DMS79 treated with DMSO at 0.1 percent for 48 hours (cell line): ENCODE measurements around the gene LRRK1.

ENCODE experiments used
- DNase-seq: peaks from one replicate; lab custom pipeline; 2025; lab: John Stamatoyannopoulos, UW

LRRK1 gene

GRCh38 chr15:100909989-100910955, 8.9 kb upstream of the LRRK1 start:
- DNase-seq: no peak

GRCh38 chr15:100911086-100911485, 8.1 kb upstream of the LRRK1 start:
- no peak for DNase-seq

- no peak for DNase-seq
These were observed 5.2 kb upstream of the LRRK1 start for GRCh38 chr15:100913961-100914360.

GRCh38 chr15:100914876-100915275, 4.3 kb upstream of the LRRK1 start:
- no peak for DNase-seq

- peak; percentile 52 for DNase-seq
These were observed 995 bp upstream of the LRRK1 start for GRCh38 chr15:100918034-100918689.

GRCh38 chr15:100919481-100920405, 586 bp downstream of the LRRK1 start:
- DNase-seq: no peak

- no peak for DNase-seq
These were observed 1.5 kb downstream of the LRRK1 start for GRCh38 chr15:100920516-100921135.

- no peak for DNase-seq
These were observed 3.3 kb downstream of the LRRK1 start for GRCh38 chr15:100922192-100923040.

- no peak for DNase-seq
These were observed 3.9 kb downstream of the LRRK1 start for GRCh38 chr15:100923076-100923475.

GRCh38 chr15:100923902-100924301, 4.7 kb downstream of the LRRK1 start:
- DNase-seq: no peak

- DNase-seq: no peak
These were observed 5.3 kb downstream of the LRRK1 start for GRCh38 chr15:100924436-100924835.

- no peak for DNase-seq
These were observed 6.3 kb downstream of the LRRK1 start for GRCh38 chr15:100925480-100925879.

- DNase-seq: no peak
These were observed 7.1 kb downstream of the LRRK1 start for GRCh38 chr15:100926258-100926657.

GRCh38 chr15:100926971-100927756, 8.0 kb downstream of the LRRK1 start:
- DNase-seq: no peak

- DNase-seq: no peak
These were observed 9.6 kb downstream of the LRRK1 start for GRCh38 chr15:100928632-100929280.

- DNase-seq: peak; percentile 22
These were observed 10.5 kb downstream of the LRRK1 start for GRCh38 chr15:100929641-100930042.

GRCh38 chr15:100930306-100930848, 11.2 kb downstream of the LRRK1 start:
- DNase-seq: no peak

GRCh38 chr15:100931143-100931890, 12.2 kb downstream of the LRRK1 start:
- DNase-seq: no peak
